Measurements from ENCODE around the gene FOXG1. TPM values are rescaled to one million over a fixed set of nuclear protein-coding genes. Genes with fewer than 3 reads are reported as not detected.

FOXG1 gene
- total RNA-seq, 1 experiment from 2014 or later = not detected

DNA sequence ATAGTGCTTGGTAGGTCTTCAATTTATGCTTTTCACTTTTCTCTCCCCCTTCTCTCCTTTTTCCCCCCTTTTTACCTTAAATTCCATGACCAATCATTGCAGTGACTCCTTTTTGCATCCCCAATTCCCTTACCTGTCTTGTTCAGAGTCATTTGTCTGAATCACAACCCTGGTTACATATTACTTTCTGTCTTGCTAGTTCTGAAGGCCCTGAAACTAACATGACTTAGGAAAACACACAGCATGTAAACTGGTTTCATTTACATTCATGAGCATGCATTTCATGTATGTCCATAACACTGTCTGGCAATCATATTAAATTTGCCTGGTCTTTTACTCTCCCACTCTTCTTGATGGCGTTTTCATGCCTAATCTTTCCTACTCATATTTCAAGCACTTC is 20.3 kb upstream of the FOXG1 start:
- Histone ChIP-seq H3K9me3 (ENCODE audit: control insufficient read depth in 1 of 2, insufficient read depth in 1 of 2, low read depth in 1 of 2, low read length in 2 of 2) (peaks cover 3 to 6% of the 10 kb centered on the region in 2 experiments; a peak in 2 of 4 replicates), H3K27ac (ENCODE audit: low read depth, low read length) (no peak overlapping the region), H3K9ac (ENCODE audit: low read length) (no peak overlapping the region), H3K9me2 (ENCODE audit: insufficient read depth) (no peaks in the 10 kb centered on the region), H3K4me1 (ENCODE audit: control insufficient read depth in 1 of 2, insufficient read depth in 2 of 2, low read length in 2 of 2) (no peaks in the 10 kb centered on the region), H4K20me1 (ENCODE audit: insufficient read depth) (no peaks in the 10 kb centered on the region), H3K79me2 (ENCODE audit: insufficient read depth, low read length) (no peaks in the 10 kb centered on the region), H2AFZ (ENCODE audit: low read depth, low read length, poor library complexity, severe bottlenecking) (no peak overlapping the region), H3K4me2 (ENCODE audit: low read length) (no peak overlapping the region), H3K36me3 (ENCODE audit: control insufficient read depth in 1 of 2, insufficient read depth in 2 of 2, low read length in 2 of 2) (no peaks in the 10 kb centered on the region), H3K27me3 (ENCODE audit: insufficient read depth, low read length) (no peaks in the 10 kb centered on the region), H3K4me3 (replicated peaks in 1 of 2; ENCODE audit: low read depth in 1 of 2, low read length in 2 of 2) (no peak overlapping the region)
- DNase-seq (ENCODE audit: low read depth, low spot score) (no peak), ATAC-seq (no peak)
- CTCF ChIA-PET = no interaction called here
- TF ChIP-seq SIN3A (IDR thresholded peaks at IDR 0.05; ENCODE audit: low read depth) = no peak
- no peak for TF ChIP-seq ELF1 (IDR thresholded peaks at IDR 0.05; ENCODE audit: borderline replicate concordance, low read depth)
- TF ChIP-seq, protein P1, sequence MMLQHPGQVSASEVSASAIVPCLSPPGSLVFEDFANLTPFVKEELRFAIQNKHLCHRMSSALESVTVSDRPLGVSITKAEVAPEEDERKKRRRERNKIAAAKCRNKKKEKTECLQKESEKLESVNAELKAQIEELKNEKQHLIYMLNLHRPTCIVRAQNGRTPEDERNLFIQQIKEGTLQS (IDR thresholded peaks at IDR 0.05) = no peak
- no peak for TF ChIP-seq EZH2phosphoT487 (IDR thresholded peaks at IDR 0.05; ENCODE audit: borderline replicate concordance)
- no peak for TF ChIP-seq ZBTB33 (IDR thresholded peaks at IDR 0.05; ENCODE audit: extremely low read depth, insufficient replicate concordance, low read length)
- TF ChIP-seq, protein P2, sequence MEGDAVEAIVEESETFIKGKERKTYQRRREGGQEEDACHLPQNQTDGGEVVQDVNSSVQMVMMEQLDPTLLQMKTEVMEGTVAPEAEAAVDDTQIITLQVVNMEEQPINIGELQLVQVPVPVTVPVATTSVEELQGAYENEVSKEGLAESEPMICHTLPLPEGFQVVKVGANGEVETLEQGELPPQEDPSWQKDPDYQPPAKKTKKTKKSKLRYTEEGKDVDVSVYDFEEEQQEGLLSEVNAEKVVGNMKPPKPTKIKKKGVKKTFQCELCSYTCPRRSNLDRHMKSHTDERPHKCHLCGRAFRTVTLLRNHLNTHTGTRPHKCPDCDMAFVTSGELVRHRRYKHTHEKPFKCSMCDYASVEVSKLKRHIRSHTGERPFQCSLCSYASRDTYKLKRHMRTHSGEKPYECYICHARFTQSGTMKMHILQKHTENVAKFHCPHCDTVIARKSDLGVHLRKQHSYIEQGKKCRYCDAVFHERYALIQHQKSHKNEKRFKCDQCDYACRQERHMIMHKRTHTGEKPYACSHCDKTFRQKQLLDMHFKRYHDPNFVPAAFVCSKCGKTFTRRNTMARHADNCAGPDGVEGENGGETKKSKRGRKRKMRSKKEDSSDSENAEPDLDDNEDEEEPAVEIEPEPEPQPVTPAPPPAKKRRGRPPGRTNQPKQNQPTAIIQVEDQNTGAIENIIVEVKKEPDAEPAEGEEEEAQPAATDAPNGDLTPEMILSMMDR (IDR thresholded peaks at IDR 0.05 in 2 of 3, conservative IDR thresholded peaks at IDR 0.05 in 1 of 3; ENCODE audit: borderline replicate concordance in 1 of 3, insufficient read depth in 1 of 3, low read depth in 2 of 3, low read length in 2 of 3) = no peak
- no peak for TF ChIP-seq JUND (IDR thresholded peaks at IDR 0.05)
- BruUV-seq (replicated peaks) = no TSS peak
- intact Hi-C loops (cut with micrococcal nuclease) = no loop called here
- RAD21 ChIA-PET (ENCODE audit: low non-redundant PET in 1 of 2, low total read pairs in 2 of 2, uncharacterized antibody in 2 of 2, unreplicated experiment in 2 of 2) = no interaction called here
- POLR2A ChIA-PET = no interaction called here

All from HCT116 (cell line).